NCI-H146 (cell line): ENCODE data around the gene CLCN4.

Experiments
- DNase-seq: peaks from one replicate; lab custom pipeline; 2025; lab: John Stamatoyannopoulos, UW

The CLCN4 gene

DNA sequence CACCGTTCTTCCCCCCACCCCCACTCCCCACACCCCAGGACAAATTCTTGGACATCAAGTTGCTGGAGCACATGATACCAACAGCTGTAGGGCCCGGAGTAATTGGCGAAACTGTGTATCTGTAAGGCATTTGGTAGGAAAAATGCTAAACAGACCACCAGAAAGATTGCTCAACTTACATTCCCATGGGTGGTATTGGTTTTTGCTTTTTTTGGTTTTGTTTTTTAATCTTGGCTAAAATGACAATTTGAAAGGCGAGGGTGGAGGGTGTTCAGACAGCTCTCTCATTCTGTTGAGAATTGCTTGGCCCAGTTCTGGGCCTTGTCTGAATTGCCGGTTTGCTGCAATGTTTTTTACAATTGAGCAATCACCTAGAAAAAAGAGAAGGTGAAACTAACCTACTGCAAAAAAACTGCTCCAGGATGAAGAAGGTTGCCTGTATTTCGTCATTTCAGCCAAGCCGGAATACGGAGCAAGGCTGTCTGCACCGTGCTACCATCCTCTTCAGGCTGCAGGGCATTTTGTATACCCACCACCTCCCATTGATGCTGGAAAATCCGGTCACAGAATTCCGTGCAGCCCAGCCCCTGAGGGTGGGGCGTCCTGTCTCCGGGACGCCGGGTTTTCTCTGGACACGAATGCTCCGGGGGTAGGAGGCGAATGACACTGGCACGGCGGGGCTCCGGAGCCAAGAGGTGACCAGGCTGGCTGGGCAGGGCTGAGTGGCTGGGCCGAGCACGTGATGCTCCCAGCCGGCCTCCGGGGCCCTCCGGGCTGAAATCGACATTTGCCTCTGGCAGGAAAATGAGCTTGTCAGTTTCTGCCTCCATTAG, at the start of gene CLCN4:
Gene CLCN4 (plus strand): TSS at position 777 of the 833 bp plus-strand sequence. CDS start 28,058 bp downstream, outside the sequence.
- DNase-seq, result peak; percentile 79

DNA sequence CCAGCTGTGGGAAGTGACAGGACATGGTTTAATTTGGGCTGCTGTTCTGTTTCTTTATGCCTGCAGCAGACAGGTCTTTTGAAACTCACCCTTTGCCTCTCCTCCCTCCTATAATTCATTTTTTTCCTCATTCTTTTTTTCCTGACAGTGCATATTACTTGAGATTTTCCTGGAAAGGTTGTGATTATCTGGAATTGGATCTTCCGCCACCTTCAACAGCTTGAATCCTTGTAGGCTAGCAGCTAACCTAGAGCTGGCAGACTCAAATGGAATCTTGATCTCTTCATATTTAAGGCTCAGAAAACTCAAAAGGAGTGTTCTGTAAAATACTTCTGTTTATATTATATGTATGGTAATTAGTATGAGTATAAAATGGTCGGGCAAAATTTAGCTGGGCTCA, 49.3 kb upstream of the CLCN4 start:
- DNase-seq, result no peak

DNA sequence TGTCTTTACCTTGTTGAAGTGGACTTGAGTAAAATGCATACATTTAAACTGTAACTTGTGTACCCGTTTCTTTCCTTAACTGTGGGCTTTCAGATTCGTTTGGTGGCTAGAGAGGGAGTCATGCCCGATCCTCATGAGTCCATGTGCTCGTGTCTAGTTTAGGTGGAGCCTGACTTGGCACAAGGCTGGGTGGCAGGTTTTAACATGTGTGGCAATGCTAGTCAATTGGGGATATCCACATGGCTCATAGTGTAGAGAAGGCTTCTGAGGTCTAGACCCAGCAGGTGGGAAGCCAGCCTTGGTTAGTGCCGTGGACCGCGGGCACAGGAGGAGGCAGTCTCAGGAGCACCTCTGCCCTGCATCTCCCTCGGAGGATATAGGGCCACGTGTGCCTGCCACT, 48.5 kb upstream of the CLCN4 start:
- DNase-seq, result no peak

DNA sequence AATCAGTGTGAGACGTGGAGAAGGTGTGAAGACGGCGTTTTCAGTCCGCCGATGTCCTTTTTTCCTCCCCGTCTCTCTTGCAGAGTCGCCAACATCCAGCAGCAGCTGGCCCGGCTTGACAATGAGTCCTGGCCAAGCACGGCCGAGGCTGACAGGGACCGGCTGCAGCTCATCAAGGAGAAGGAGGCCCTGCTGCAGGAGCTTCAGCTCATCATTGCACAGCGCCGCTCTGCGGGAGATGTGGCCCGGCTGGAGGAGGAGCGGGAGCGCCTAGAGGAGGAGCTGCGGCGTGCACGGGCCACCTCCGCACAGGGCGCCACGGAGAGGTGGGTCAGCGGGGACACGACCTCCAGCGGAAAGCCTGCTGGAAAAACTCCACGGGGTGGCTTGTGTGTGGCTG, 47.1 kb upstream of the CLCN4 start:
- DNase-seq, result no peak

DNA sequence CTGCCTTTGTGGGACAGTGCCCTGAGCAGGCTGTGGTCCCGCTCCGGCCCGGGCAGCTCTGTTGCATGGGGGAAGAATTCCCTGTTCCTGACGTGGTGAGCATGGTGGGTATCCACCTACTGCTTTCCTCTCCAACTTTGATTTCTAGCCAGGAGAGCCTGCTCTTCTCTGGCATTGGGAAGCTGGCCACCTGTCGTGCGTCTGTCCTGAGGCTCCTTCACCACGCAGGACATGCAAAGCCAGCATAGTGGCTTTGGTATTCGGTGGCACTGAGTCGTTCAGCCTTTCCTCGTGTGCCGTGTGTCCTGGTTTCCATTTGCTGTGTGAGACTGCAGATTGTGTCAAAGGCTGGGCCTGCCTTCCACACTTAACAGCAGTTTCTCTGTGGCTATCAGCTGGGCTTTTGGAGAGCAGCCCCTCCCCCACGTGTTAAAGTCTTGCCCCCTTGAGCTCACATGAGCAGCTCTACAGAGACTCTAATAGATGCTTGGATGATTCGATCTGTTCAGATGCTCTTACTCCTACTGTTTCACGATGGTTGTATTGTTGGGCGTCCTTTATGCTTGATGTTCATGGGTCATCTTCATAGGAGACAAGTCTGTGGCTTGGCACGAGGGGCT, 46.3 kb upstream of the CLCN4 start:
- DNase-seq, result no peak

DNA sequence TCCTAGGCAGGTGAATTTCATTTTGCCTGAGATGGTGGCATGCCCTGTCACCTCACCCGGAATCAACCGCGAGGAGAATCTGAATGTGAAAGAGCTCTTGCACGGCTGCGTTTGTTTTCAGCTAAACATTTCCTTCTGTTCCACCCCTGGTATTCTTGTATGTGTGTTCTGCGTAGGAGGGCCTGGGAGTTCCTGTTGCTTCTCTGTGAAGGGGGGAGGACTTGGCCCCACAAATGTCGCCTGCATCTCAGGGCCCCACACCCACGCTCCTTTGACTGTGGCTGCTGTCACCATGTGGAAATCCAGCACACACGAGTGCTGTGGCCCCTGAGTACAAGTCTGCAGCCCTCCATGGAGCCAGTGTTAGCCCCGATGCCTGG, 45.8 kb upstream of the CLCN4 start:
- no peak for DNase-seq

DNA sequence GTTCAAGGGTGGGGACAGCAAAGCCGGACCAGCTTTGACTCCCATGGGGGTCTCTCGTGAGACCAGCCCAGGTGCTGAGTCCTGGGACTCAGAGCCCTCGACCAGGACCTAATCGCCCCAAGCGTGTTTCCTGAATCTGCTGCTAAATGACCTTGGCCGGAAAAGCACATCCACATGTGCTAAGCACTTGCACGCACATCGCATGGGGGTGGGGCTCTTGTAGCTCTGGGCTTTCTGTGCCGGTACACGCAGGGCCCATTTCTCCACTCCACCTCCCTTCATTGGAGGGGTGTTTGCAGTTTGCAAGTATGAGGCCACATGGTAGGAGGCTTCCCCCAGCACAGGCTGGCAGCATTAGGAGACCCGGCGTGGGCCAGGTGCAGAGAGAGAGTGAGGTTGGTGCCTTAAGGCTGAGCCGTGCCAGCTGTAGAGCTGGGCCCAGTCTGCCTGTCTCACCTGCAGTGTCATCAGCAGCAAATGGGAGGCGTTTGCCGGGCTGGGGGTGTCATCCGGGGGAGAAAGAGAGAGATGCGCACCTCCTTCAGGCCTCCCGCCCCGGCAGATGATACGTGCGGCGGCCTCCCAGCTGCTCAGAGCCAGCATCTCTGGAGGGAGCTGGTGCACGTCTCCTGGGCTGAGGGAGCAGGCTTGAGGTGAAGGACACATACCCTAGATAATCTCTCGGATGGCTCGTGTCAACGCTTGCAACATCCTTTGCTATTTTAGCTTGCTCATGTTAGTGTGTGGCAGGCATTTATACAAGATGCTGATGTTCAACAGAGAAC, 45.2 kb upstream of the CLCN4 start:
- no peak for DNase-seq

DNA sequence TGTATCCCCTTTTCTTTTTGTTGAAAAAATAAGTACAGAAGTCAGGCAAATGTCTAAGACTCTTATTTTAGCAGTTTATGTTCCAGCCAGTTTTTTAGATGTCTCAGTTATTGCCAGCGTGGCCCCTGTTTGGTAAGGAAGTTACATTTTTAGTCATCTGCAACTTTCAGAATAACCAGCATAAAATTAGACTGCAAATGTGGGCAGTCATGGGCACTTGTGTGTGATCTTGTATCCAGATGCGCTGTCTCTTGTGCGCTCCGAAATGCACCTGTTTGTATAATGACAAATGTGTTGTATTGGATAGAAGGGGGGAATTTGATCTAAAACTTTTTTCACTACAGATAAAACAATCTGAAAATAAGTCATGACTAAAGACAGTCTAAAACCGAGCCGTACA, 44.3 kb upstream of the CLCN4 start:
- DNase-seq, result no peak

DNA sequence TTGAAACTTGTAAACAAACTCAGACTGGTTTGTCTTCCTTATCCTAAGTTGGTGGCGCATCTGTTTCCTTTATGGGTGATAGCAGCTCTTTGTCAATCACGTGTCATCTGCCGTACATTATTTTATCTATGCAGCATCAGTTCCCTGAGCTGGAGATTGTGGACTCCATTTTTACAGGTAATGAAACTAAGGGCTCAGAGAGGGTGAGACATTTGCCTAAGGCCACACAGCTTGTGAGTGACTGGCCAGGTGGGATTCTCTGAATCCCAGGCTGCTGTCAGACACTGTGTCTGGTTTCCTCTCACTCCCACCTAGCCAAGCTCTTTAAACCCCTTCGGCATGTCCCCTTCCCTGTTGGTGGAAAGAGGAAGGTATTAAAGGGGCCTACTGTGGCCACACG, 41.7 kb upstream of the CLCN4 start:
- no peak for DNase-seq

DNA sequence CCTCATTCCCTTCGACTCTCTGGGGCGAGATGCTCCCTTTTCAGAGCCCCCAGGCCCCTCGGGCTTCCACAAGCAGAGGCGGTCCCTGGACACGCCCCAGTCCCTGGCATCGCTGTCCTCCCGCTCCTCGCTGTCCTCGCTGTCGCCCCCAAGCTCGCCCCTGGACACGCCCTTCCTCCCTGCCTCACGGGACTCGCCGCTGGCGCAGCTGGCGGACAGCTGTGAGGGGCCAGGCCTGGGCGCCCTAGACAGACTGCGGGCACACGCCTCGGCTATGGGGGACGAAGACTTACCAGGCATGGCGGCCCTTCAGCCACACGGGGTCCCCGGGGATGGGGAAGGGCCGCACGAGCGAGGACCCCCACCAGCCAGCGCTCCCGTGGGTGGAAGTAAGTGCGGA, 39.5 kb upstream of the CLCN4 start:
- no peak for DNase-seq

DNA sequence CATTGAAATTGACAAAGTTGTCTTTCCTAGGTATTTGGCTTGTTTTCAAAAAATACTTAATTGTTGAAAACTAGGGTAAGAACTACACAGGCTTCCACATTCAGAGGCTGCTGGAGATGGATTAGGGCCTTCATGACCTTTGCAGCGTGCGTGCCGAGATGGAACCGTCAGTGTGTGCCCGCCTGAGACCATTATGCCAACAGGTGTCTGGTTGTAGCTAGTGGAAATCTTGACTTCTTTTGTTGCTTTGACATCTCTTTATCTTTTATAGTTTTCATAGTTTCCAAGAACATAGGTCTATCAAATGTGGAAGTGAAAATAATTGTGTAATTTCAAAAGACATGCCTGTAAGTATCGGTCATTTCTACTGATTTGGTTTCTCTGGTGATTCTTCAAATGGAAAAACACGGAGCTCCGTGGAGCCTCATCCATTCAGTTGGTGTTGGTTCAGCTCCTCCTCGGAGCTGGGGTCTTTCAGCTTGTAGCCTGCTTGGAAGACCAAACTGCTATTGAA, 38.9 kb upstream of the CLCN4 start:
- DNase-seq, result no peak

DNA sequence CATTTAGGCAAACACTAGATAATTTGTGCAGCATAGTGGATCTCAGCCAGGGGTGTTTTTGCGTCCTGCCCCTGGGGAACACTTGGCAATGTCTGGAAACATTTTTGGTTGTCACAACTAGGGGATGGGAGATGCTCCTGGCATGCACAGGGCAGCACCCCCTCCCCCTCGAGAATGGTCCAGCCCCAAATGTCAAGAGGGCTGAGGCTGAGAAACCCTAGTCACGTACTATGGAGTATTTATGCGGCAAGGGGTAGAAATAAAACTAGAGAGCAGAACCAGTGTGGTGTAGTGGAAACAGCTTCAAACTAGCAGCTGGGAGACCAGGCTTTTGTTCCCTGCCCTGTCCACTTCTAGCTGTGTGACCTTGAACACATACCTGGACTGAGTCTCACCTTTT, 38.2 kb upstream of the CLCN4 start:
- DNase-seq, result no peak

DNA sequence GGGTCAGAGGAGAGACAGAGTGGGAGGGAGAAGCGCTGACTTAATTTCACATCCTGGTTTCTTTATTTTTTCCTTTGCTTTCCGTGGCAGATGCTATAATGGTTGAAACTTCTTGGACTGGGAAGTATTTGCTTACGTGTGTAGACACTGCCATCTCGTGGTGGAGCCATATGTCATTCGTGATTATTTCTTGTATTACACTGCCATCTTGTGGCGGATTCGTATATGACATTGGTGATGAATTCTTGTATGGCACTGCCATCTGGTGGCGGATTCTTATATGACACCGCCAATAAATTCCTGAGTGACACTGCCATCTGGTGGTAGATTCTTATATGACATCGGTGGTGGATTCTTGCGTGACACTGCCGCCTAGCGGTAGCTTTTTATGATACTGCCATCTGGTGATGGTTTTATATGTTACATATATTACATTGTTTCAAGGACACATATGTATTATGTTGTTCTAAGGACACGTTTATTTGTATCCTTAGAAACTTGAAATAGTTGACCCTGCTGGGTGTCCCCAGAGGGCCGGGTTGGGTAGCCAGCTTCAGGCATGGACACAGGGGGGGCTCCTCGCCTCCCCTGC, 37.3 kb upstream of the CLCN4 start:
- peak; percentile 70 for DNase-seq

DNA sequence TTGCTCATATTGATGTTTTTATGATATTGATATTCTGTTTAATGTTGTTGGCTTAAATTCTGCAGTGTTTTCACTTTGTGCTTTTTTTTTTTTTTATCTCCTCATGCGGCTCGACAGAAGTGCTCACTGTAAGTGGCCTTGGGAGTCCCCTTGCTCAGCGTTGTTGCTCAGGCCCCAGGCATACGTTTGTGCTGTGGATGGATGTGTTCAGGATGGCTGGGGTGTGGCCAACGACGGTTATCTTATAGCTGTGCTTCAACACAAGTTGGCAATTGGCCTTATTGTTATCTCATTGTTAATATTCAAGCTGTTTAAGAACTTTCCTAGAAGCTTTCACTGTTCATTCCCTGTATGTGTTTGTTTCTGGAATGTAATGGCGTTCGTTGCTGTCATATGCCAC, 36.4 kb upstream of the CLCN4 start:
- DNase-seq, result no peak

DNA sequence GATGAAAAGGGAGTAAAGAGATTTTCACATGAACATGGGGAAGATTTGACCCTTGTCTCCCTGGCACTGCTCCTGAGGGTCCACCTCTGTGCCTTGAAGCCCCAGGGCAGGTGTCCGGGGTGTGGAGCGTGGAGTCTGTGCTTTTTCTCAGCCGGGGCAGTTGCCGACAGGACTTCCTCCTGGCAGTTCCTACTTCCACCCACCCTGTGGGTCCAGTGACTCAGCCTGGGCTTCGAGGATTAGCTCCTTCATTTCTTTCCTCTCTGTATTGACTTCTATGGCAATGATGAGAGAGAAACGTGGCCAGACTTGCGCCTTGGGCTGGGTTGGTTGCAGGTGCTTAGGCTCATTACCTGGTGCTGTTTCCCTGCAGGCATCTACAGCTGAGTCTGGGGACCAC, 35.9 kb upstream of the CLCN4 start:
- DNase-seq, result no peak

DNA sequence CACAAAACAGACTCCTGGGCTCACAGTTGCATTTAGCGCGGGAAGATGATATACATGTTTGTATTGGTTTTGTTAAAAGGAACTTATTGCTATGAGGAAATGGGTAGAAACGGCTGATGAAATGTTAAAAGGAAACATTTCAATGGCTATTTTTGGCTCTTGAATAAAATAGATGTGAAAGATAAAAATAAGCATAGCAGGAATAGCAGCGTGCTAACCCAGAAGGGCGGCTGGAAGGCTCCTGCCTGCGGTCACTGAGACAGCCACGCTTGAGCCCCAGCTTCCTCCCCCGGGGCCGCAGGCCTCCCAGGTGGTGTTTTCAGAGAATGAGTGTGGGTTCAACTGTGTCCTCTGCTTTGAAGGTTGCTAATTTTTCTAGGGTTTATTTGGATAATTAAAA, 35.0 kb upstream of the CLCN4 start:
- no peak for DNase-seq

DNA sequence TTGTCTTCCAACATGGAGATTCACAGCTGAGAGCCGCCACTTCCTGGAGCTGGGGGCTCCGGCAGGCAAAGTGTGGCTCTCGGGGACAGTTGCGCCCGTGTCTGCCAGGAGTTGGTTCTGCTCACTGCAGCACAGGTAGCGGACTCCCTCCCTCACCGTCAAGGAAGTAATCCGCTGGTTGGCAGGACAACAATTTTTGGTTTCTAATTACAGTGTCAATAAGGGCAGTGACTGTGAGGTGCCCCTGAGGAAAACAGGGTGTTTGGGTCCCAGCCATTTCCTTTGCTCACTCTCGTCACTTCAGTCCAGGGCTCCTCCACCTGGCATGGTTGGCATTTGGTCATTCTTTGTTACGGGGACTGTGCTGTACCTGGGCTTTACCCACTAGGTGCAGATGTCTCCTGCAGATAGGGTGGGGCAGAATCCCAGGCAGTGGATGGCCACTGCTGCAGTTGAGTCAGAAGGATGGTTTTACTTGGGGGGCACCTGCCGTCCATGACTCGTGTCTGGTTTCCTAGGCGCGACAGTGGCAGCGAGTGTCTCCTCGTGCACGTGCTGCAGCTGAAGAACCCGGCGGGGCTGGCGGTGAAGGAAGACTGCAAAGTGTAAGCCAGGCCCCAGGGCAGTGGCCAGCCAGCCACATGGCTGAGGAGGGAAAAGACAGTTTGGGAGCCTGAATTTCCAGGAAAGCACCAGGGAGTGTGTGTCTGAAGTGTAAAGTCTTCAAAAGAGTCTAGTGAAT, 32.1 kb upstream of the CLCN4 start:
- no peak for DNase-seq

DNA sequence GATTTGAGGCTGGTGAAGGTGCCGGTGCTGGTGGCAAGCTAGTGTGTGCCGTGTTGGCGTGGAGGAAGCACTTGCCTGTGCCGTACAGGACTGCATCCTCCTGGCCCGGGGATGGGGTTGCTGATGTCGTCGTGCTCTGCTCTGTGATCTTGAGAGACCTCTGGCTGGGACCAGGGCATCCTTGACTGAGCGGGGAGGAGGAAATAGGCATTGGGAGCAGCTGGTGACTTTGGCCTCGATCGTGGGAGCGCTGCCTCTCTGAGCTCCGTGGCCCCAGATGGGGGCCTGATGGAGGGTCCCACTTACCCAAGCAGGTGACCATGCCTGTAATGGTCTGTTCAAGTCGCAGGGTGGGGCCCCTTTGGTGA, 31.5 kb upstream of the CLCN4 start:
- DNase-seq, result no peak

DNA sequence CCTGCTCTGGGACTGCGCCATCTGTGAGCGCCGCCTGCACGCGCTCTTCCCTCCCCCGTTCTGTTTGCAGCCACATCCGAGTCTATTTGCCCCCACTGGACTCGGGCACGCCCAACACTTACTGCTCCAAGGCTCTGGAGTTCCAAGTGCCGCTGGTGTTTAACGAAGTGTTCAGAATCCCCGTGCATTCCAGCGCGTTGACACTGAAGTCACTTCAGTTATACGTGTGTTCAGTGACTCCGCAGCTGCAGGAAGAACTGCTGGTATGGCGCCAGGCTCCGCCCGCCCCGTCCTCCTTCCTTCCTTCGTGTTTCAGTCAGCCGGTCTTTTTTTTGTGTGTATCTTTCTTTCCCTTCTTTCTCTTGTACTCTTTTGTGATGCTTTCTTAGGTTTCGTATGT, 30.7 kb upstream of the CLCN4 start:
- no peak for DNase-seq

DNA sequence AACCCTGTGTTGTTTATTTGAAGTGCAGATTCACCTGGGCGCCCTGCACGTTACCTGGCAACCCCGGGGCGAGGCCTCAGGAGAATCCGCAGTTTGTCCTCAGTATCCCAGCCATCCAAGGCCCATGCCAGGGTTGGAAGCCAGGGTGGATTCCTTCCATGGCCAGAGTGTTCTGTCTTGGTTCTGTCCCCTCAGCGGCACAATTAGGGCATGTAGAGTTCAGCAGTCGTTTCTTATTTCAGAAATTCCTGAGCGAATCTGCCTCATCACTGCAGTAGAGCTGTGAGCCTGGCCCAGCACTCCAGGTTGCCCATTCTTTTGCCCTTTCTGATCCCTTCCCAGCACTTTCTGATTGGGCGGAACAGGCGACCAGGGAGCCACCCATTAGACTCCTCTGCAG, 29.9 kb upstream of the CLCN4 start:
- DNase-seq, result no peak

DNA sequence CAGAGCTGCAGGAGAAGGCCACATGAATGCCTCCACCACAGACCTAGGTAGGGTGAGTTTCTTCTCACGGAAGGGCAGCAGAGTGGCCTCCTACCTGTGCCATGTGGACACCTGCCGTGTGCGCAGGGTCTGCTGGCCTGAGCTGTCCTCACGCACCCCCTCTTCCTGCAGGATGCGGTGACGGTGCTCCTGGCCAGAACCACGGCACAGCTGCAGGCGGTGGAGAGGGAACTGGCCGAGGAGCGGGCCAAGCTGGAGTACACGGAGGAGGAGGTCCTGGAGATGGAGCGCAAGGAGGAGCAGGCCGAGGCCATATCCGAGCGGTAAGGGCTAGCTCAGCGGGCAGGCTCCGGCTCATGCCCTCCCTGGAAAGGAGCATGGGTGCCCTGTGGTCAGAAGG, 28.4 kb upstream of the CLCN4 start:
- DNase-seq, result no peak

DNA sequence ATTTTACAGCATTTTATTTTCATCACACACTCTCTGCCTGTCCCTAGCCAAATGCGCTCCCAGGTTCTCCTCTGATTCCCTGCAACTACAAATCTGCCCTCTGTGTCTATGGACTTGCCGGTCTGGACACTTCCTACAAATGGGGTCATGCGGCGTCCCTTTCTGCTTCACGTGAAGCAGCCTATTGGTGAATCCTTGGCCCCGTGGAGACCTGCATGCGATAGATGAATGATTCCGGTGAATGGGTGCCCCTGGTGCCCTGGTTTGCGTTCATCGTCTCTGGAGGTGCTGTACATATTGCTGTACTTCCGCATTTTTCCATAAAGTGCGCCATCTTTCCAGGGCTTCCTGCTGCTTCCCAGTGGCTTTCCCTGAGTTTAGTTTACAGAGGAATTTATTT, 27.5 kb upstream of the CLCN4 start:
- DNase-seq, result no peak
